Measurements from ENCODE around the gene AFG3L2.

AFG3L2 gene

GRCh38 chr18:12302391-12303147 is 74.5 kb downstream of the AFG3L2 start:
- no peak for DNase-seq (ENCODE audit: low read depth)
- no peak for TF ChIP-seq CTCF (IDR thresholded peaks at IDR 0.05; ENCODE audit: control insufficient read depth, insufficient read depth, low read depth, low read length, missing control alignments)
- no peak overlapping the region for H3K4me3 ChIP-seq (ENCODE audit: control insufficient read depth, low read depth, low read length)

- H3K4me3 ChIP-seq (ENCODE audit: control insufficient read depth, low read depth, low read length): no peak overlapping the region
- TF ChIP-seq CTCF (IDR thresholded peaks at IDR 0.05; ENCODE audit: control insufficient read depth, insufficient read depth, low read depth, low read length, missing control alignments): no peak
- no peak for DNase-seq (ENCODE audit: low read depth)
These were observed 75.6 kb downstream of the AFG3L2 start for GRCh38 chr18:12301263-12302005.

- DNase-seq (ENCODE audit: low read depth): no peak
- no peak for TF ChIP-seq CTCF (IDR thresholded peaks at IDR 0.05; ENCODE audit: control insufficient read depth, insufficient read depth, low read depth, low read length, missing control alignments)
- H3K4me3 ChIP-seq (ENCODE audit: control insufficient read depth, low read depth, low read length): no peak overlapping the region
These were observed 77.2 kb downstream of the AFG3L2 start for GRCh38 chr18:12299862-12300261.

GRCh38 chr18:12296457-12296856 is 80.6 kb downstream of the AFG3L2 start:
- no peak overlapping the region for H3K4me3 ChIP-seq (ENCODE audit: control insufficient read depth, low read depth, low read length)
- DNase-seq (ENCODE audit: low read depth): no peak
- TF ChIP-seq CTCF (IDR thresholded peaks at IDR 0.05; ENCODE audit: control insufficient read depth, insufficient read depth, low read depth, low read length, missing control alignments): no peak

GRCh38 chr18:12296087-12296403 is 81.0 kb downstream of the AFG3L2 start:
- no peak for DNase-seq (ENCODE audit: low read depth)
- H3K4me3 ChIP-seq (ENCODE audit: control insufficient read depth, low read depth, low read length): no peak overlapping the region
- no peak for TF ChIP-seq CTCF (IDR thresholded peaks at IDR 0.05; ENCODE audit: control insufficient read depth, insufficient read depth, low read depth, low read length, missing control alignments)

GRCh38 chr18:12295389-12296086 is 81.5 kb downstream of the AFG3L2 start:
- no peak overlapping the region for H3K4me3 ChIP-seq (ENCODE audit: control insufficient read depth, low read depth, low read length)
- TF ChIP-seq CTCF (IDR thresholded peaks at IDR 0.05; ENCODE audit: control insufficient read depth, insufficient read depth, low read depth, low read length, missing control alignments): no peak
- DNase-seq (ENCODE audit: low read depth): no peak

Data from AG09309 (cell line).